ENCODE data around the gene OSBPL3.

OSBPL3 gene

GRCh38 chr7:24847754-24848153 is 132.2 kb downstream of the OSBPL3 start:
- no peaks in the 10 kb centered on the region for H3K27me3 ChIP-seq (ENCODE audit: control insufficient read depth, insufficient read depth, low read length)
- H3K36me3 ChIP-seq (ENCODE audit: insufficient read depth, low read length): peaks cover 17% of the 10 kb centered on the region
- no peak overlapping the region for H3K9ac ChIP-seq (ENCODE audit: low read depth, low read length)
- no peaks in the 10 kb centered on the region for H3K9me3 ChIP-seq (replicated peaks; ENCODE audit: low read length)
- H3K4me1 ChIP-seq (ENCODE audit: control insufficient read depth, insufficient read depth, low read length): peaks cover 17% of the 10 kb centered on the region
- no peak overlapping the region for H3K4me3 ChIP-seq (ENCODE audit: low read length)
- no peak overlapping the region for H3K4me2 ChIP-seq (ENCODE audit: low read length)

GRCh38 chr7:24843821-24844434 is 136.1 kb downstream of the OSBPL3 start:
- Histone ChIP-seq H3K9me3 (replicated peaks; ENCODE audit: low read length) (no peaks in the 10 kb centered on the region), H3K27me3 (ENCODE audit: control insufficient read depth, insufficient read depth, low read length) (no peaks in the 10 kb centered on the region), H3K36me3 (ENCODE audit: insufficient read depth, low read length) (peaks cover 12% of the 10 kb centered on the region), H3K4me2 (ENCODE audit: low read length) (no peak overlapping the region), H3K4me3 (ENCODE audit: low read length) (no peak overlapping the region), H3K9ac (ENCODE audit: low read depth, low read length) (no peak overlapping the region), H3K4me1 (ENCODE audit: control insufficient read depth, insufficient read depth, low read length) (peaks cover 20% of the 10 kb centered on the region)

GRCh38 chr7:24842449-24843241 is 137.3 kb downstream of the OSBPL3 start:
- H3K4me2 ChIP-seq (ENCODE audit: low read length): peak overlapping the region; percentile 34
- peaks cover 20% of the 10 kb centered on the region for H3K4me1 ChIP-seq (ENCODE audit: control insufficient read depth, insufficient read depth, low read length)
- H3K36me3 ChIP-seq (ENCODE audit: insufficient read depth, low read length): peaks cover 15% of the 10 kb centered on the region
- H3K27me3 ChIP-seq (ENCODE audit: control insufficient read depth, insufficient read depth, low read length): no peaks in the 10 kb centered on the region
- H3K9me3 ChIP-seq (replicated peaks; ENCODE audit: low read length): no peaks in the 10 kb centered on the region
- no peak overlapping the region for H3K9ac ChIP-seq (ENCODE audit: low read depth, low read length)
- H3K4me3 ChIP-seq (ENCODE audit: low read length): no peak overlapping the region

- no peak overlapping the region for H3K4me3 ChIP-seq (ENCODE audit: low read length)
- H3K4me2 ChIP-seq (ENCODE audit: low read length): no peak overlapping the region
- no peak overlapping the region for H3K9ac ChIP-seq (ENCODE audit: low read depth, low read length)
- no peaks in the 10 kb centered on the region for H3K9me3 ChIP-seq (replicated peaks; ENCODE audit: low read length)
- peaks cover 20% of the 10 kb centered on the region for H3K4me1 ChIP-seq (ENCODE audit: control insufficient read depth, insufficient read depth, low read length)
- no peaks in the 10 kb centered on the region for H3K27me3 ChIP-seq (ENCODE audit: control insufficient read depth, insufficient read depth, low read length)
- peaks cover 14% of the 10 kb centered on the region for H3K36me3 ChIP-seq (ENCODE audit: insufficient read depth, low read length)
Observed at GRCh38 chr7:24842029-24842428, 137.9 kb downstream of the OSBPL3 start.

- H3K4me2 ChIP-seq (ENCODE audit: low read length): no peak overlapping the region
- no peaks in the 10 kb centered on the region for H3K27me3 ChIP-seq (ENCODE audit: control insufficient read depth, insufficient read depth, low read length)
- H3K9me3 ChIP-seq (replicated peaks; ENCODE audit: low read length): no peaks in the 10 kb centered on the region
- no peak overlapping the region for H3K4me3 ChIP-seq (ENCODE audit: low read length)
- H3K4me1 ChIP-seq (ENCODE audit: control insufficient read depth, insufficient read depth, low read length): peaks cover 20% of the 10 kb centered on the region
- H3K9ac ChIP-seq (ENCODE audit: low read depth, low read length): no peak overlapping the region
- H3K36me3 ChIP-seq (ENCODE audit: insufficient read depth, low read length): peaks cover 14% of the 10 kb centered on the region
Observed at GRCh38 chr7:24840563-24840962, 139.4 kb downstream of the OSBPL3 start.

- Histone ChIP-seq H3K9me3 (replicated peaks; ENCODE audit: low read length) (no peaks in the 10 kb centered on the region), H3K36me3 (ENCODE audit: insufficient read depth, low read length) (peaks cover 17% of the 10 kb centered on the region), H3K4me3 (ENCODE audit: low read length) (no peak overlapping the region), H3K27me3 (ENCODE audit: control insufficient read depth, insufficient read depth, low read length) (no peaks in the 10 kb centered on the region), H3K4me2 (ENCODE audit: low read length) (no peak overlapping the region), H3K4me1 (ENCODE audit: control insufficient read depth, insufficient read depth, low read length) (peaks cover 28% of the 10 kb centered on the region), H3K9ac (ENCODE audit: low read depth, low read length) (no peak overlapping the region)
Observed at GRCh38 chr7:24836084-24836483, 143.9 kb downstream of the OSBPL3 start.

- Histone ChIP-seq H3K9ac (ENCODE audit: low read depth, low read length) (no peak overlapping the region), H3K4me3 (ENCODE audit: low read length) (no peak overlapping the region), H3K4me1 (ENCODE audit: control insufficient read depth, insufficient read depth, low read length) (peaks cover 30% of the 10 kb centered on the region), H3K27me3 (ENCODE audit: control insufficient read depth, insufficient read depth, low read length) (no peaks in the 10 kb centered on the region), H3K4me2 (ENCODE audit: low read length) (no peak overlapping the region), H3K36me3 (ENCODE audit: insufficient read depth, low read length) (peaks cover 19% of the 10 kb centered on the region), H3K9me3 (replicated peaks; ENCODE audit: low read length) (no peaks in the 10 kb centered on the region)
Observed at GRCh38 chr7:24835643-24836042, 144.3 kb downstream of the OSBPL3 start.

- Histone ChIP-seq H3K9me3 (replicated peaks; ENCODE audit: low read length) (no peaks in the 10 kb centered on the region), H3K4me2 (ENCODE audit: low read length) (no peak overlapping the region), H3K4me1 (ENCODE audit: control insufficient read depth, insufficient read depth, low read length) (peaks cover 29% of the 10 kb centered on the region), H3K4me3 (ENCODE audit: low read length) (no peak overlapping the region), H3K9ac (ENCODE audit: low read depth, low read length) (no peak overlapping the region), H3K36me3 (ENCODE audit: insufficient read depth, low read length) (peaks cover 24% of the 10 kb centered on the region), H3K27me3 (ENCODE audit: control insufficient read depth, insufficient read depth, low read length) (no peaks in the 10 kb centered on the region)
Observed at GRCh38 chr7:24834128-24834798, 145.7 kb downstream of the OSBPL3 start.

GRCh38 chr7:24833549-24833948 is 146.4 kb downstream of the OSBPL3 start:
- Histone ChIP-seq H3K9me3 (replicated peaks; ENCODE audit: low read length) (no peaks in the 10 kb centered on the region), H3K4me2 (ENCODE audit: low read length) (no peak overlapping the region), H3K4me1 (ENCODE audit: control insufficient read depth, insufficient read depth, low read length) (peaks cover 33% of the 10 kb centered on the region), H3K27me3 (ENCODE audit: control insufficient read depth, insufficient read depth, low read length) (no peaks in the 10 kb centered on the region), H3K9ac (ENCODE audit: low read depth, low read length) (no peak overlapping the region), H3K36me3 (ENCODE audit: insufficient read depth, low read length) (peaks cover 17% of the 10 kb centered on the region), H3K4me3 (ENCODE audit: low read length) (no peak overlapping the region)

GRCh38 chr7:24831240-24831639 is 148.7 kb downstream of the OSBPL3 start:
- Histone ChIP-seq H3K9me3 (replicated peaks; ENCODE audit: low read length) (no peaks in the 10 kb centered on the region), H3K4me1 (ENCODE audit: control insufficient read depth, insufficient read depth, low read length) (peaks cover 49% of the 10 kb centered on the region), H3K4me2 (ENCODE audit: low read length) (peak overlapping the region; percentile 25), H3K36me3 (ENCODE audit: insufficient read depth, low read length) (peaks cover 14% of the 10 kb centered on the region), H3K4me3 (ENCODE audit: low read length) (no peak overlapping the region), H3K9ac (ENCODE audit: low read depth, low read length) (peak overlapping the region; percentile 14), H3K27me3 (ENCODE audit: control insufficient read depth, insufficient read depth, low read length) (no peaks in the 10 kb centered on the region)

GRCh38 chr7:24830440-24831050 is 149.4 kb downstream of the OSBPL3 start:
- peaks cover 14% of the 10 kb centered on the region for H3K36me3 ChIP-seq (ENCODE audit: insufficient read depth, low read length)
- peak overlapping the region; percentile 15 for H3K4me2 ChIP-seq (ENCODE audit: low read length)
- peak overlapping the region; percentile 14 for H3K9ac ChIP-seq (ENCODE audit: low read depth, low read length)
- no peaks in the 10 kb centered on the region for H3K9me3 ChIP-seq (replicated peaks; ENCODE audit: low read length)
- H3K4me1 ChIP-seq (ENCODE audit: control insufficient read depth, insufficient read depth, low read length): peaks cover 55% of the 10 kb centered on the region
- H3K4me3 ChIP-seq (ENCODE audit: low read length): no peak overlapping the region
- H3K27me3 ChIP-seq (ENCODE audit: control insufficient read depth, insufficient read depth, low read length): no peaks in the 10 kb centered on the region
